ENCODE measurements around the gene PTGER1.
"Not testable (repeated sequence)": the region's sequence is repeated elsewhere in the genome, so short reads cannot be mapped to it uniquely, and the experiment has no call there.

PTGER1 gene

DNA sequence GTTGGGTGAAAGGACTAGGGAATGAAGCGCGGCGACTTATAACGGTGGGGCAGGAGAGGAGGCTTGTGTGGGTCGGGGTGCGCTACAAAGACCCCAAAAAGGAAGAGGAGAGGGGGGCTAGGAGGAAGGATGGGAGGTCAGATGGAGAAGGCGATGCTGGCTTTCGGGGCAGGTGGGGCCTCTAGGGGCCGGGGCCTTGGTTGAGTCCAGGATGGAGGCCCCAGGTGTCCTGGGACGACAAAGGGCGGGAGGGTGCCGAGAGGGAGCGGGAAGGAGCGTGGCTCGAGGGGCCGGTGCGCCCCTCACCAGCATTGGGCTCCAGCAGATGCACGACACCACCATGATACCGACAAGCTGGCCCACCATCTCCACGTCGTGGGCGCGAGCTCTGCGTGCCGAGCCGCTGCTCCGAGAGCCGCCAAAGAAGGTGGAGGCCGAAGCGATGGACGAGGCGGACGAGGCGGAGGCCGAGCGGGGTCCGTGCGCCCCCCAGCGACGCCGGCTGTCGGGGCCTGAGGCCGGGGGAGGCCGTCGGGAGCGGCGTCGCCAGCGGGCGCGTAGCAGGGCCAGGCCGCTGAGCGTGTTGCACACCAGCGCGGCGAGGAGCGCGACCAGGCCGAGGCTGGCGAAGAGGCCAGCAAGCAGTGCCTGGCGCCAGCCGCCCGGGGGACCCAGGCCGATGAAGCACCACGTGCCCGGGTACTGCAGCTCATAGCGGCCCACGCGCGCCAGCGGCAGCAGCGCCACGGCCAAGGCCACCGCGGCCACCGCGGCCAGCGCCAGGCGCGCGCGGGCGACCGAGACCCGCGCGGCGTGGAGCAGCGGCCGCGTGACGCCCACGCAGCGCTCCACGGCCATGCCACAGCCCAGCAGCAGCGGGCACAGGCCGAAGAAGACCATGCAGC is 1.8 kb downstream of the PTGER1 start:
- no peak for DNase-seq

DNA sequence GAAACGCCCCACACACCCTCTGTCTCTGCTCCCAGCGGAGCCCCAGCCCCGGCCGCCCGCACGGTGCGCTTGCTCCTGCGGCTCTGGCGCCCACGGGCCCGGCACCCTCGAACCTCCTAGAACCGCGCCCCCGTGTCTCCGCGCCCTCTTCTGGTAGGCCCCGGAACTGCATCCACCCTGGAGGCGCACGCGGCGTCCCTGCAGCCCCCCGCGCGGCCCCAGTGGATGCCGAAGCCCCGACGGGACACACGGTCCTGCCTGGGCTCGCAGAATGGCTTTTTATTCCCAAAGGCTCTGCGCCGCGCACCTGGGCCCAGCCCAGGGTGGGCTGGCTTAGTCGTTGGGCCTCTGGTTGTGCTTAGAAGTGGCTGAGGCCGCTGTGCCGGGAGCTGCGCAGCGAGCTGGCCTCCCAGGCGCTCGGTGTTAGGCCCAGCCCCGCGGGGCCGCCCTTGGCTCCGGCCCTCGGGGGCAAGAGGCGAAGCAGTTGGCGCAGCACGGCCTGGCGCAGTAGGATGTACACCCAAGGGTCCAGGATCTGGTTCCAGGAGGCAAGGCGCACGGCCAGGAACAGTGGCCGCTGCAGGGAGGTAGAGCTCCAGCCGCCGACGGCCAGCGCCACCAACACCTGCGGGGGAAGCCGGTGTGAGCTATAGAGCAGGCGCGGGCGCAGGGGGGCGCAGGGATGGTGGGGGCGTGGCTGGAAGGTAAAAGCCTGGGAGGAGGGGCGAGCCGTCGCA is 2.8 kb downstream of the PTGER1 start:
- DNase-seq = peak; percentile 26

DNA sequence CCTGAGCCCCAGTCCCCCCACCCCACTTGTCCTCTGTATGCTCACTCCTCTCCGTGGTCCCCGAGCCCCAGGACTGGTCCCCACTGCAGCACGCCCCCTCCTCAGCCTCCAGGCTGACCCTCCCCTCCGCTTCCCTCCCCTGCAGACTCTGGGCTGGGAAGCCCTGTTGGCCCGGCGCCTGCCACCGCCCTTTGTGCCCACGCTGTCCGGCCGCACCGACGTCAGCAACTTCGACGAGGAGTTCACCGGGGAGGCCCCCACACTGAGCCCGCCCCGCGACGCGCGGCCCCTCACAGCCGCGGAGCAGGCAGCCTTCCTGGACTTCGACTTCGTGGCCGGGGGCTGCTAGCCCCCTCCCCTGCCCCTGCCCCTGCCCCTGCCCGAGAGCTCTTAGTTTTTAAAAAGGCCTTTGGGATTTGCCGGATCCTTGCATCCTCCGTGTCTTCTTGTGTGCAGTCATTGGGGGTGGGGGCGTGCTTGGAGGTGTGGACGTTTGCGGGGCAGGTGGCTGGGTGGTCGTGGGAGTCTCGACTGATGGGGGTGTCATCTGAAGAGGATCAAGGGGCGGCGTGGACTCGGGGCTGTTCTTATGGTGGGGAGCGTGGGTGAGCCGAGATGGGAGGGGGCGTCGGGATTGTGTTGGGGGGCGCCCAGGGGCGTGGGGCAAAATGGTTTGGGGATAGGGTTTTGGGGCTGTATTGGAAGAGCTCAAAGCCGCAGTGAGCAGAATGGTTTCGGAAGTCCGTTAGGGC is 3.5 kb downstream of the PTGER1 start:
- no peak for DNase-seq

DNA sequence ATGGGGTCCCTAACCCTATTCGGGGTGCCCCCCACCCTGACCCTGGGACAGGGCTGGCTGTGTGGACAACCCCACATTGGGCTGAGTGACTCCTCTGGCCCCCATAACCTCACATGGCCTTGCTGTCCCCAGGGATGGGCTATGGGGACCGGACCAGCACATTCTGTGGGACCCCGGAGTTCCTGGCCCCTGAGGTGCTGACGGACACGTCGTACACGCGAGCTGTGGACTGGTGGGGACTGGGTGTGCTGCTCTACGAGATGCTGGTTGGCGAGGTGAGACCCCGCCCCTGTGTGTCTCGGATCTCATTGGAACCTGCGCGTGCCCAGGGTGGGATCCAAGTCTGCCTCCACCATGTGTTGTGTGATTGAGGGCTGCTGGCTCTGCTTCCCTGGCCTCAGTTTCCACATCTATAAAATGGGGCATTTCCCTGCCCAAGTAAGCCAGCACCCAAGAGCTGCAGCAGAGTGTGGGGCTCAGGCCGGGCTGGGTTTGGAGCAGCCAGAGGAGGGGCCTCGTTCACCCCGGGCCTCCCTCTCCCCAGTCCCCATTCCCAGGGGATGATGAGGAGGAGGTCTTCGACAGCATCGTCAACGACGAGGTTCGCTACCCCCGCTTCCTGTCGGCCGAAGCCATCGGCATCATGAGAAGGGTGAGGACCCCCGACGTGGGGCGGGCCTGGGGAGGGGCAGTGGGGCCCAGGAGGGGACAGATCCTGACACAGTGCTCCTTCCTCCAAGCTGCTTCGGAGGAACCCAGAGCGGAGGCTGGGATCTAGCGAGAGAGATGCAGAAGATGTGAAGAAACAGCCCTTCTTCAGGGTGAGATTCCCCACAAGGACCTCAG is 4.9 kb downstream of the PTGER1 start:
- no peak for DNase-seq

DNA sequence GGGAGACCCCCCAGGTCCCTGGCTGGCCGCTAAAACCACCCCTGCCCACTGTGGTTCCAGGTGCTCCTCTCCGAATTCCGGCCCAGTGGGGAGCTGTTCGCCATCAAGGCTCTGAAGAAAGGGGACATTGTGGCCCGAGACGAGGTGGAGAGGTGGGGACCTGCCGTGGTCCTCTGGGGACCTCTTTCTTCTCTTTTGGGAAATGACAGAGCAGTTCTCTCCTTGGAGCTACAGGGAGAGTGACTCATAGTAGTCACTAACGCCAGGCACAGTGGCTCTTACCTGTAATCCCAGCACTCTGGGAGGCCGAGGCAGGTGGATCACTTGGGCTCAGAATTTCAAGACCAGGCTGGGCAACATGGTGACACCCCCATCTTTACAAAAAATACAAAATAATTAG is 7.3 kb downstream of the PTGER1 start:
- no peak for DNase-seq

DNA sequence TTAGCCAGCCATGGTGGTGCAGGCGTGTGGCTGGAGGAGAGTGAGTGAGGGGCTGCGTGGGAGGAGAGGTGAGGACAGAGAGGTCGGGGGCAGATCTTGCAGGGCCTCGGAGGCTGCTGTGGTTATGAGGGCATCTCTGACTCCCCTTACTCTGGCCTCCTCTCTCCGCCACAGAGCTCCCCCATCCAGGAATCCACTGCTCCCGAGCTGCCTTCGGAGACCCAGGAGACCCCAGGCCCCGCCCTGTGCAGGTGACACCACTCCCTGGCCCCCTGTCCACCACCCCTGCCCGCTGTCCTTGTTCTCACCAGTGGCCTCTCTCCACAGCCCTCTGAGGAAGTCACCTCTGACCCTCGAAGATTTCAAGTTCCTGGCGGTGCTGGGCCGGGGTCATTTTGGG is 7.8 kb downstream of the PTGER1 start:
- no peak for DNase-seq

DNA sequence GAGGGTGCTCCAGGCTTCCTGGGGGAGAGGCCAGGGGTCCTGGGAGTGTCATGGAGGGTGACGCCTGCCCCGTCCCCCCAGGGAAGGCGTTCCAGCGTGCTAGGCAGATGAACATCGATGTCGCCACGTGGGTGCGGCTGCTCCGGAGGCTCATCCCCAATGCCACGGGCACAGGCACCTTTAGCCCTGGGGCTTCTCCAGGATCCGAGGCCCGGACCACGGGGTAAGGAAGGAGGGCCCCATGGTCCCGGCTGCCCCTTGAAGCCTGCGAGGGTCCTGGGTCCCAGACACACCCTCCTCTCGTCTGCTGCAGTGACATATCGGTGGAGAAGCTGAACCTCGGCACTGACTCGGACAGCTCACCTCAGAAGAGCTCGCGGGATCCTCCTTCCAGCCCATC is 11.4 kb downstream of the PTGER1 start:
- no peak for DNase-seq

DNA sequence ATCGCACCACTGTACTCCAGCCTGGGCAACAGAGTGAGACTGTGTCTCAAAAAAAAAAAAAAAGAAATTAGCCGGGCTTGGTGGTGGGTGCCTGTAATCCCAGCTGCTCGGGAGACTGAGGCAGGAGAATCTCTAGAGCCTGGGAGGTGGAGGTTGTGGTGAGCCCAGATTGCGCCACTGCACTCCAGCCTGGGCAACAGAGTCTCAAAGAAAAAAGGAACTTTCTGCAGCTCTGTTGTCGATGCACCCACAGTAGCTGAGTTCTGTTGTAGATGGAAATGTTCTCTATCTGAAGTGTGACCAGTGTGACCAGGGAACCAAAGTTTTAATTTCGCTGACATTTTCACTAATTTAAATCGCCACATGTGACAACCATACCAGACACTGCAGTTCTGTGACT is 12.8 kb downstream of the PTGER1 start:
- DNase-seq = not testable (repeated sequence)

DNA sequence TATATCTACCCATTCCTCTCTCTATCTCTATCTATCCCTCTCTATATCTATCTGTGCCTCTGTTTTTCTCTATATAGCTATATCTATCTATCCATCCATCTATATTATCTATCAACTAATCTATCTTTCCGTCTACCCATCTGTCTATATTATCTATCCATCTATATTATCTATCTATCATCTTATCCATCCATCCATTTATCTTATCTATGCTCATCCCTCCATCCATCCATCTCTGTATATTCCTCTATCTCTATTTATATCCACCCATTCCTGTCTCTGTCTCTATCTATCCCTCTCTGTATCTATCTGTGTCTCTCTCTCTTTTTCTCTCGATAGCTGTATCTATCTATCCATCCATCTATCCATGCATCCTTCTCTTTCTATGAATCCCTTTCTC is 14.2 kb downstream of the PTGER1 start:
- no peak for DNase-seq

DNA sequence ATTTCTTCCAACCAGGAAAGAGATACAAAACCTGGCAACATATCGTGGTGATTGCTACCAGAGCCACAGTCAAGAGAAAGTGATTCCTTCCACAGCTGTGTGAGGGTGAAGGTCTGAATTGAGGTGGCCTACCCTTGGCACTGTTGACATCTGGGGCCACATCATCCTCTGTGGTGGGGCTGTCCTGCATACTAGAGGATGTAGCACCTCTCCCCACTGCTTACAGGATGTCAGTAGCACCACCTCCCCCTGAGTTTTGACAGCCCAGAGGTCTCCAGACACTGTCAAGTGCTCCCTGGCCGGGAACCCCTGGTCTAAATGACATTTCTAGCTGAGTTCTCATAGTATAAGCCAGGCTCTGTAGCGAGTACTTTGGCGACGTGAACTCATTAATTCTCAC is 15.5 kb downstream of the PTGER1 start:
- DNase-seq = no peak

DNA sequence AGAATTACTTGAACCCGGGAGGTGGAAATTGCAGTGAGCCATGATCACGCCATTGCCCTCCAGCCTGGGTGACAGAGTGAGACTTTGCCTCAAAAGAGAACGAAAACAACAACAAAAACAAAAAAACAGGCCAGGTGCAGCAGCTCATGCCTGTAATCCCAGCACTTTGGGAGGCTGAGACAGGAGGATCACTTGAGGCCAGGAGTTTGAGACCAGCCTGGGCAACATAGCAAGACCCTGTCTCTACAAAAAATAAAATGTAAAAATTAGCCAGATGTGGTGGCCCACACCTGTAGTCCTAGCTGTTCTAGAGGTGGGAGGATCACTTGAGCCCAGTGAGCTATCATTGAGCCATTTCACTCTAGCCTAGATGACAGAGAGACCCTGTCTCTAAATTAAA is 22.9 kb downstream of the PTGER1 start:
- DNase-seq = not testable (repeated sequence)

DNA sequence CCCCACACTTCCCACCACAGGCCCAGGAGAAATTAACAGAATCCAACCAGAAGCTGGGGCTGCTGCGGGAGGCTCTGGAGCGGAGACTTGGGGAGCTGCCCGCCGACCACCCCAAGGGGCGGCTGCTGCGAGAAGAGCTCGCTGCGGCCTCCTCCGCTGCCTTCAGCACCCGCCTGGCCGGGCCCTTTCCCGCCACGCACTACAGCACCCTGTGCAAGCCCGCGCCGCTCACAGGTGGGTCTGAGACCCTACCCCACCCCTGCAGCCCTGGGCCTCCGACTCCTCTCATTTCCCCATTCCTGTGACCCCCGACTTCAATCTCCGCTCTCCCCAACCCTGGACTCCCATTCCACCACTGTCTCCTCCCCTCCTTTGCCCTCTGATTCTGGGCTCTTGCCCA is 24.3 kb downstream of the PTGER1 start:
- DNase-seq = no peak

DNA sequence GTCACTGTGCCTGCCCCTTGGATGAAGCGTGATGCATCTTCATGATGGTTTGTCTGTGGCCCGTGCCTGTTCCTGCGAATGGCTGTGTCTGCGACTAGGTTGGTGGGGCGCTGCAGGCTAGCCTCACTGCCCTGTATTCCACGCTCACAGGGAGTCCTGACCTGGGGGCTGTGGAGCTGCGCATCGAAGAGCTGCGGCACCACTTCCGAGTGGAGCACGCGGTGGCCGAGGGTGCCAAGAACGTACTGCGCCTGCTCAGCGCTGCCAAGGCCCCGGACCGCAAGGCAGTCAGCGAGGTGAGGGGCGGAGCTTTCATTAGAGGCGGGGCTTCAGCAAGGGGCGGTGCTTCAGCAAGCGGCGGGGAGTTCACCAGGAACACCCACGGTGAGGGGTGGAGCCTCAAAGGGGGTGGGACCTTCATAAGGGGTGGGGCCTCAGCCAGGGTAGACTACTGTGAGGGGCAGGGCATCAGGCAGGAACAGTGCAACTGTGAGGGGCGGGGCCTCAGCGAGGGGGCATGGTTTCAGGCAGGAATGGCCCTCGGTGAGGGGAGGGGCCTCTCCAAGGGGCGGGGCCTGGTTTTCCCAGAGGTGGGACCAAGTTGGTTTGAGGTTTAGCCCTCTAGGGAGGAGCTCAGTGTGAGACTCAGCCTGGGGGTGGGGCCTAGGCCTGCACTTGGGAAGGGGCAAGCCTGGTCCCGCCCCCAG is 24.8 kb downstream of the PTGER1 start:
- no peak for DNase-seq

DNA sequence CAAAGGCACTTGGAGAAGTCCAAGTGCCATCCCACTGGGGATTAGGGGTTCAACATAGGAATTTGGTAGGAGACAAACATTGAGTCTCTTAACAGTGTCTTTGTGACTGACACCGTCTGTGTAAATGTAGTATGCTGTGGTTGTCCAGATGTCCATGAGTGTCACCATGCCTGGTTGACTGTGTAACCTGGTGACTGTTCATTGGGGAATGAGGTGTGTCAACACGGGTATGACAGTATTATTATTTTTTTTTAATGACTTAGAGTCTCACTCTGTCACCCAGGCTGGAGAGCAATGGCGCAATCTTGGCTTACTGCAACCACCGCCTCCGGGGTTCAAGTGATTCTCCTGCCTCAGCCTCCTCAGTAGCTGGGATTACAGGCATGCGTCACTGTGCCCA is 25.8 kb downstream of the PTGER1 start:
- DNase-seq = no peak

DNA sequence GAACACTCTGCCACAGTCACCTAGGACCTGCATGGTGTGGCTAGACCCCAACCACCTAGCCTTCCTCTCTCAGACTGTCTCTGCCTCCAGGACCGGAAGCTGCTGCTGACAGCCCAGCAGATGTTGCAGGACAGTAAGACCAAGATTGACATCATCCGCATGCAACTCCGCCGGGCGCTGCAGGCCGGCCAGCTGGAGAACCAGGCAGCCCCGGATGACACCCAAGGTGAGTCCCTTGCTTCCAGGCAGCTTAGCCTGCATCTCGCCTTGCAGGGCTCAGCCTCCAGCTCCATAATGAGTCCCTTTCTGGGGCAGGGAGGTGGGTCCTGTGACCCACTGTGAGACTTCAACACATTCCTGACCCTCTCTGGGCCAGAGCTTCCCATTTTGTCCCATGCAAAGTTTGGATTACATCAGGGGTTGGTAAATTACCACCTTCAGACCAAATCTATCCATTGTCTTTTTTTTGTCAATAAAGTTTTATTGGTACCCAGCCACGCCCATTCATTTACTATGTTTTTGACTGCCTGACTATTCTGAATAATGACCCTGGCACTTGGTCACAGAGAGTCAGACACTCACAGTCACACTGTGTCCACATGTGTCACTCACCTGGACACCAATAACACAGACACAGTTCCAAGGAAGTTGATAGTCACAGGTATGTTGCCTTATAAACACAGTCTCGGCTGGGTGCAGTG is 28.7 kb downstream of the PTGER1 start:
- DNase-seq = no peak

DNA sequence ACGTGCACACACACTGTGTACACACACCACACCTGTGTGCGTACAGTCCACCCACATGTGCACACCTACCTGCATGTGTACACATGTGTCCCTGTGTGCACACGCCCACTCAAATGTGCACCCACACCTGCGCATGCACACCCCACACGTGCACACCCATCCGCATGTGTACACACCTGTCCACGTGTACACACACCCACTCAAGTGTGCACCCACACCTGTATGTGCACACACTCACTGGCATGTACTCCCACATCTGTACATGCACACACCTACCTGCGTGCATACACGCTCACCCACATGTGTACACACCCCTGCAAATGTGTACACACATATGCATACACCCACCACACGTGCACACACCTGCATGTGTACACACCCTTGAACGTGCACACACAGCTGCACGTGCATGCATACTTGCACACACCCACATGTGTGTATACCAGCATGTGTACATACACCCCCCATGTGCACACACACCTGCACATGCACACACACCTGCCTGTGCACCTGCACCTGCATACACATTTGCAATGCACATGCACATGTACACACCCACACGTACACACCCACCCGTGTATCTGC is 31.4 kb downstream of the PTGER1 start:
- no peak for DNase-seq

DNA sequence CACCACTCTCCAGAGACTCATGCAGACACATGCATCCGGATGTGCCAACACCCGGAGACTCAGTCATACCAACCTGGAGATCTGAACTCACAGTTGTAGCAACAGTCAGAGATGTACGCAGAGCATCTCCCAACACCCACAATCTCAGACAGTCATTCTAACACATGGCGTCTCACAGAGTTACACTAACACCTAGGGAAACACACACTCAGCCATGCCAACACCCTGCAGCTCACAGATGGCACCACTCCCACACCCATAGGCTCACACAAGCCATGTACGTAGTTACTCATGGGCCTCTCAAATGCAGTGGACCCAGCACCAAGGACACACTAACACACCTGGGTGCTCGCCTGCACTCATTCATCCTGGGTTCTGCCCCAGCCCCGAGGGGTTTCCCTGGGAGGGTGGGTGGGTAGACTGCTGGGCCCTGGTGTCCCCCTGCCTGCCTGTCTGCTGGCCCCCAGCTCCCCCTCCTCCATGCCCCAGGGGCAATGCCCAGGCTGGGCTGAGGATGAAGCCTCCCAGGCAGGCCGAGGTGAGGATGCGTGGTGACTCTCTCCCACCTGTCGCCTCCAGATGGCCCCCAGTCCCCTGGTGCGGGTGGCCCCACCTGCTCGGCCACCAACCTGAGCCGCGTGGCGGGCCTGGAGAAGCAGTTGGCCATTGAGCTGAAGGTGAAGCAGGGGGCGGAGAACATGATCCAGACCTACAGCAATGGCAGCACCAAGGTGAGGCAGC is 32.1 kb downstream of the PTGER1 start:
- DNase-seq = no peak

DNA sequence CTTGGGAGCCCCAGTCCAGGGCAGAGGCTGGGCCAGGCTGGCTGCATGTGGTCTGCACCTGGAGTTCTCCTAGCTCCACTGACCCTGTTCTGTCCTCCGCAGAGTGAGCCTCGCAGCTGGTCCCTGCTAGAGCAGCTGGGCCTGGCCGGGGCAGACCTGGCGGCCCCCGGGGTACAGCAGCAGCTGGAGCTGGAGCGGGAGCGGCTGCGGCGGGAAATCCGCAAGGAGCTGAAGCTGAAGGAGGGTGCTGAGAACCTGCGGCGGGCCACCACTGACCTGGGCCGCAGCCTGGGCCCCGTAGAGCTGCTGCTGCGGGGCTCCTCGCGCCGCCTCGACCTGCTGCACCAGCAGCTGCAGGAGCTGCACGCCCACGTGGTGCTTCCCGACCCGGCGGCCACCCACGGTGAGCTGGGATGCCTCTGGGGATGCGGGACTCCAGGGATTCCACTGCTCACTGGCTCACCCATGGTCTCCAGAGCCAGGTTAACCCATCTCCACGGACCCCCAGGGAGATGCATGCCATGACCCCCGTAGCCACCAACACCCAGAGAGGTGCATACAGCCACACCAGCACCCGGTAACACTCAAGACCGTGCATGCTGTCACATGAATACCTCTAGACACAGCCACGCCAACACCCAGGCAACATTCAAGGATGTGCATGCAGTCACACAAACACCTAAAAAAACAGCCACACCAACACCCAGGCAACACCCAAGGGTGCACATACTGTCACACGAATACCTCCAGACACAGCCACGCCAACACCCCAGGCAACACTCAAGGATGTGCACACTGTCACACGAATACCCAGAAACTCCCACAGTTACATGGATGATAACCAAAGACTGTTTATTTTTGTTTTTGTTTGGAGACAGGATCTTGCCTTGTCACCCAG is 33.9 kb downstream of the PTGER1 start:
- DNase-seq = no peak

DNA sequence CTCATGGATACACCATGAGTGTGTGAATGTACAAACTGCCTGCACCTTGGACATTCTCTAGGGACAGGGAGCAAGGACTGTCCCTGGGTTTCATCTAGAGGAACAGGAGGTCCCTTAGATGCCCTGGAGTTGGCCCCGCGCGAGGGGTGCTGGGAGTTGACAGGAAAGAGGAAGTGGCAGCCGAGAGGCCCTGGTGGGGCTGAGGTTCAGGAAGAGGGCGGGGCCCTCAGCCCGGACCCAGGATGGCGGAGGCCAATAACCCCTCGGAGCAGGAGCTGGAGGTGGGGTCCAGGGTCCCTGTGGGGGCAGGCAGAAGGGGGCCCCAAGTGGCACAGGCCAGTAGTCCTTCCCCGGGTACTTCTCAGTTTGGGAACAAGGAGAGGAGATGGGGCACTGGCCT is 35.1 kb downstream of the PTGER1 start:
- DNase-seq = peak; percentile 90

Measured in KG1 (cell line).